ENCODE measurements around the gene SPACDR.

SPACDR gene

DNA sequence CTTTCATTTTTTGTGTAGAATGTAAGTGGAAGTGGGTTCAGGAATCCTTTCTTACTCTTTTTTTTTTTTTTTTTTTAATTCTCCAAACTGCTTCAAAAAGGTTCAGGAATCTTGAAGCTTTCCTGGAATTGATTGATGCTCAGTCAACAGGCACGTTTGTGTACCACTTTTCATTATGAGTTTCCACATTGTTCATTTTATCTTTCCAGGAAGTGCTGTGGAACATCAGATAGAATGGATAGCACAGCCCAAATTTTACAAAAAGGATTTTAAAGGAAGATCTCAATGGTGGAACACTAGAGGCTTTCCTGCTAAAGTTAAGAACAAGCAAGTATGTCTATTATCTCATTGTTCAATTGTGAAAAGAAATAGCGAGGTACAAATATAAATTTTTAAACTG lies 25.9 kb downstream of the SPACDR start:
- TF ChIP-seq, protein P1, sequence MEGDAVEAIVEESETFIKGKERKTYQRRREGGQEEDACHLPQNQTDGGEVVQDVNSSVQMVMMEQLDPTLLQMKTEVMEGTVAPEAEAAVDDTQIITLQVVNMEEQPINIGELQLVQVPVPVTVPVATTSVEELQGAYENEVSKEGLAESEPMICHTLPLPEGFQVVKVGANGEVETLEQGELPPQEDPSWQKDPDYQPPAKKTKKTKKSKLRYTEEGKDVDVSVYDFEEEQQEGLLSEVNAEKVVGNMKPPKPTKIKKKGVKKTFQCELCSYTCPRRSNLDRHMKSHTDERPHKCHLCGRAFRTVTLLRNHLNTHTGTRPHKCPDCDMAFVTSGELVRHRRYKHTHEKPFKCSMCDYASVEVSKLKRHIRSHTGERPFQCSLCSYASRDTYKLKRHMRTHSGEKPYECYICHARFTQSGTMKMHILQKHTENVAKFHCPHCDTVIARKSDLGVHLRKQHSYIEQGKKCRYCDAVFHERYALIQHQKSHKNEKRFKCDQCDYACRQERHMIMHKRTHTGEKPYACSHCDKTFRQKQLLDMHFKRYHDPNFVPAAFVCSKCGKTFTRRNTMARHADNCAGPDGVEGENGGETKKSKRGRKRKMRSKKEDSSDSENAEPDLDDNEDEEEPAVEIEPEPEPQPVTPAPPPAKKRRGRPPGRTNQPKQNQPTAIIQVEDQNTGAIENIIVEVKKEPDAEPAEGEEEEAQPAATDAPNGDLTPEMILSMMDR (IDR thresholded peaks at IDR 0.05; ENCODE audit: low read depth, low read length) = no peak
- Histone ChIP-seq H3K27me3 (no peaks in the 10 kb centered on the region), H3K4me3 (ENCODE audit: low read depth, low read length) (no peak overlapping the region), H3K4me1 (no peaks in the 10 kb centered on the region; the same call in 1 of the 2 replicates), H3K9me3 (no peaks in the 10 kb centered on the region), H3K36me3 (peaks cover 27% of the 10 kb centered on the region)
- no peak for DNase-seq

DNA sequence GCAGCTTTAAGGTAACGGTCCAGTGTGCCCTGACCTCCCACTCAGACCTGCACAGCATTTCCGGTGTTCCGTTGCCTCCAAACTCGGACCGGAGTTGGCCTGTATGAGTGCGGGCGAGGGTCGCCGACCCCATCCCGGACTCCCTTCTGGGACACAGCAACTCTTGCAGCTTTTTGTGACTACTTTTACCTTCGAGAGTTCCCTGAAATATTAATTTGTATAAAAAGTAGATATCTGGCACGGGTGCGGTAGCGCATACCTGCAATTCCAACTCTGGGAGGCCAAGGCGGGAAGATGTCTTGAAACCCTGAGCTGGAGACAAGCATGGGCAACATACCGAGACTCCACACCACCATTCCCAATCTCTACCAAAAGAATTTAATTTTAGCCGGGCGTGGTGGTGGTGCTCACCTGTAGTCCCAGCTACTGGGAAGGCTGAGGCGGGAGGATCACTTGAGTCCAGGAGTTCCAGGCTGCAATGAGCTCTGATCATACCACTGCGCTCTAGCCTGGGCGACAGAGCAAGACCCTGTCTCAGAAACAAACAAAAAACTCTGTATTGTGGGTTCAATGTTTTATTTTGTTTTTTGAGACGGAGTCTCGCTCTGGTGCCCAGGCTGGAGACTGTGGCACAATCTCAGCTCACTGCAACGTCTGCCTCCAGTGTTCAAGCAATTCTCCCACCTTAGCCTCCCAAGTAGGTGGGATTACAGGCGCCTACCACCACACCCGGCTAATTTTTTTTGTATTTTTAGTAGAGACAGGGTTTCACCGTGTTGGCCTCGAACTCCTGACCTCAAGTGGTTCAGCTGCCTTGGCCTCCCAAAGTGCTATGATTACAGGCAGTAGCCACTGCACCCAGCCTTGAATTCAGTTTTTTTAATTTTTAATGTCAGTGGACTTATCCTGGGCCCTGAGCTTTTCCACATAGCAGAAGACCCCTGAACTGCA lies 26.6 kb downstream of the SPACDR start:
- TF ChIP-seq, protein P1 (IDR thresholded peaks at IDR 0.05; ENCODE audit: low read depth, low read length) = no peak
- Histone ChIP-seq H3K36me3 (peaks cover 32% of the 10 kb centered on the region), H3K9me3 (no peaks in the 10 kb centered on the region), H3K4me1 (no peaks in the 10 kb centered on the region; the same call in 1 of the 2 replicates), H3K27me3 (no peaks in the 10 kb centered on the region), H3K4me3 (ENCODE audit: low read depth, low read length) (no peak overlapping the region)
- no peak for DNase-seq

DNA sequence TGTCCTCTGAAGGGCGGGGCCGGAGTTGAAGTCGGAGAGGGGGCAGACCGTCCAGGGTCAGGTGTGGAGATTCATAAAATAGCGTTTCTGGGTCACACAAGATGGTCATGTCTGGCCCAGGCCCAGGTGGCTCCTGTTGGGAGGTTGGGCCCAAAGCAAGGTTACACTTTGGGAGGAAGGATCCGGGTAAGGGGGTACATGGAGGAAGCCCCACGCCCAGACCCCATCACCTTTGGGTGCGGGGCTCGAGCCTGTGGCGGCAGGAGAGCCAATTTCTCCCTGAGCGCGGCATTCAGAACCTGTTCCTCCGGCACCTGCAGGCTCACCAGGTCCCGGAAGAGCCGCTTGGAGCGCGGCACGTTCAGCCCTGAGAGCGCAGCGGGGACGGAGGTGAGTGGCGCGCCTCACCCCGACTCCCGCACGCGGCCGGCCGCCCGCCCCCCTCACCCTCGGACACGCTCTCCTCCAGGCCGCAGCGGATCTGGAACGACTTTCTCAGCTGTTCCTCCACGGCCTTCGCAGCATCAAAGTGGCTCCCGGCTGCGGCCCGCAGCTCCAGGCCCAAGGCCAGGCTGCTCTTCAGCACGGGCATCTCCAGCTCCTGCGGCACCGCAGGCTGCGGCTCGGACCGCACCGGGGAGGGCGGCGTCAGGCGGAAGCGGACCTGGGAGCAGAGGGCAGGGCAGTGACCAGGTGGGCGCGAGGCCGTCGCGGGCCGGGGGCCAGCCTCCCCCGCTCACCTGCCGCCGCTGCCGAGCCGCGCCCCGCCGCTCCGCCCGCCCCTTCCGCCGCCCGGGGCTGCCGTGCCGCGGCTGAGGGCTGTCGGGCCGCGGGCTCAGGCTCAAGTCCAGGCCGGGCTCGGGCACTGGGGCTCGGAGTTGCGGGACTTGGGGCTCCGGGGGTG lies 28.4 kb downstream of the SPACDR start:
- peaks cover 44% of the 10 kb centered on the region for H3K36me3 ChIP-seq
- no peaks in the 10 kb centered on the region; the same call in 1 of the 2 replicates for H3K4me1 ChIP-seq
- peak; percentile 30 for DNase-seq
- no peaks in the 10 kb centered on the region for H3K9me3 ChIP-seq
- peak overlapping the region; percentile 89 for H3K4me3 ChIP-seq (ENCODE audit: low read depth, low read length)
- H3K27me3 ChIP-seq = no peaks in the 10 kb centered on the region
- TF ChIP-seq, protein P1 (IDR thresholded peaks at IDR 0.05; ENCODE audit: low read depth, low read length) = no peak

DNA sequence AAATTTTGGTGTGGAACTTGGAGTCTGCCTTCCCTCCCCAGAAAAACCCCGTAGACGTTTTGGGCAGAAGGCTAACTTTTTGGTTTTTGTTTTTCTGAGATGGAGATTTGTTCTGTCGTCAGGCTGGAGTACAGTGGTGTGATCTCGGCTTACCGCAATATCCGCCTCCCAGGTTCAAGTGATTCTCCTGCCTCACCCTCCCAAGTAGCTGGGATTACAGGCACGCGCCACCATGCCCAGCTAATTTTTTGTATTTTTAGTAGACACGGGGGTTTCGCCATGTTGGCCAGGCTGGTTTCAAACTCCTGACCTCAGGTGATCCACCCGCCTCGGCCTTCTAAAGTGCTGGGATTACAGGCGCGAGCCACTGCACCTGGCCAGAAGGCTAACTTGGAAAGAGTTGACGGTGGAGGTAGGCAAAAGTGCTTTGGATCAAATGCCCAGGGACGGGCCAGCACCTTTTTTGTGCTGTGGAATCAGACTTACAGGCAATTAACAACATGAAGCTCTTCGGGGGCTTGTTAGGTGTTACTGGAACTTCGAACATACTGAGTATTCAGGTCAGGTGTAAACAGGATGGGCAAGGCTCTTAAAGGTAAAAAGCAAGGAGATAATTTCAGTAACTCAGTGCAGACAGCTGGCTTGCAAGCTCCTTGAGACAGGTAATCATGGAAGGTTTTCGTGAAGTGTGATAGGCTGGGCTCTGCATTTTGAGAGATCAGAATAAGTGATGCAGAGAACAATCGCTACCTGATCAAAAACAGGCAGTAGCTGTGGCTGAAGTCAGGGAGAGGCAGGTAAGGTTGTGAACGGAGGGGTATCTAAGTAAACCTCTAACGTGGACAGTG lies 29.5 kb downstream of the SPACDR start:
- TF ChIP-seq, protein P1 (IDR thresholded peaks at IDR 0.05; ENCODE audit: low read depth, low read length) = no peak
- no peaks in the 10 kb centered on the region for H3K9me3 ChIP-seq
- H3K27me3 ChIP-seq = no peaks in the 10 kb centered on the region
- H3K36me3 ChIP-seq = peaks cover 47% of the 10 kb centered on the region
- DNase-seq = no peak
- no peaks in the 10 kb centered on the region; the same call in 1 of the 2 replicates for H3K4me1 ChIP-seq
- peak overlapping the region; percentile 89 for H3K4me3 ChIP-seq (ENCODE audit: low read depth, low read length)

DNA sequence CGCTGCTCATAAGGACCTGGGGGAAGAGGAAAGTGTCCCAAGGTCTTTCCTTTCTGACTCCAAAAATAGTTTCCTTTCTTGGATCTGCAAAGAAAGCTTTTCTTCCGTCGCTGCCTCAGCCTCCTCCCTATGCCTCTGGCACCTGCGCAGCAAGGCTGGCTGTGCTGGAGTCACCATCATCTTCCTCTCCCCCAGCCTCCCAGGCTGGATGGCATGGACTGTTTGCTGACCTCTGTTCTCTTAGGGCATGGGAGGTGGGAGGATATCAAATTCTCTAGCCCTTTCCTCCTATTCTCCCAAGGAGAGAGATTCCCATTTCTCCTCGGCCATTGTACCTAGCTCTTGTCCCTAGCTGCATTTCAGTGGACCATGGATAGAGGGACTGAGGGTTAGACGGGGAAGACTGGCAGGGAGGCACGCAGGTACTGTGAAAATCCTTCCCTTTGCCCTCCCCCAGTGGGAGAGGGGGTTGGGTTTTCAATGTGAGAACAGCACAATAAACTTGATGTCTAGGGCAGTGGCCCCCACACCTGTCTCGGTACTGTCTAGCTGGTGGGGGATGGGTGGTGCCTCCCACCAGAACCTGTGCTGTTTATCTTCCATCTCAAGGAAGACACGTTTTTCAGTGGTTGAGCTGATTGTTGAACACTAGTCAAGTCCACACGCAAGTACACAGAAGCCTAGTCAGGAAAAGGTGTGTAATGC lies 30.3 kb downstream of the SPACDR start:
- no peak overlapping the region for H3K4me3 ChIP-seq (ENCODE audit: low read depth, low read length)

More for the DNA sequence above, 30.3 kb downstream of the SPACDR start:
- Histone ChIP-seq H3K27me3 (no peaks in the 10 kb centered on the region), H3K4me1 (no peaks in the 10 kb centered on the region; the same call in 1 of the 2 replicates), H3K36me3 (peaks cover 47% of the 10 kb centered on the region), H3K9me3 (no peaks in the 10 kb centered on the region)
- no peak for DNase-seq
- TF ChIP-seq, protein P1 (IDR thresholded peaks at IDR 0.05; ENCODE audit: low read depth, low read length) = no peak

All from BE2C (cell line).